ENCODE results near the gene FMNL2. TPM values are rescaled to one million over a fixed set of nuclear protein-coding genes. Genes with fewer than 3 reads are reported as not detected.

Gene FMNL2
- polyA plus RNA-seq, 1 donor from 2014 or later: 86.5 TPM

DNA sequence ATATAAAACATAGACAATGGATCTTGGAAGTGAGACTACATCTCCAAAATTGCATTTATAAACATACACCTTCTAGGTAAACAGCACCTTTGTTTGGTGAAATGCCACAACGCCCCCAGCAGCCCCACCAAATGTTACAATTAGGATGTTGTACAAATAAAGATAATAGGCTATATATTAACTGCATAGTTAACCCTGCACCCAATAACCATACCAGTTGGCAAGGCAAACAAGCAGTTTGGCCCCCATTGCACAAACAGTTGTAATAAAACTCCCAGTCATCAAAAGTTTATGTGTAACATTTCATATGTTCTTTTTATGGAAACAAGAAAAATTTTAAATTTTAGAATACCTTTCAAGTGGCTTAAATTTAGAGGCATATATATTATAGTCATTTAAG, 315.0 kb downstream of the FMNL2 start:
- no peaks in the 10 kb centered on the region for H3K27me3 ChIP-seq (ENCODE audit: insufficient read depth, low read depth, low read length)
- H3K9me2 ChIP-seq (ENCODE audit: insufficient read depth, low read length): no peaks in the 10 kb centered on the region
- H3K4me3 ChIP-seq (ENCODE audit: low read length): no peak overlapping the region
- peaks cover 4% of the 10 kb centered on the region for H3K36me3 ChIP-seq (ENCODE audit: insufficient read depth, low read length)
- no peak for TF ChIP-seq RAD21 (conservative IDR thresholded peaks at IDR 0.05)
- H3K27ac ChIP-seq (ENCODE audit: low read length): no peak overlapping the region
- H4K20me1 ChIP-seq (ENCODE audit: insufficient read depth): no peaks in the 10 kb centered on the region
- no peak overlapping the region for H3K9ac ChIP-seq (ENCODE audit: low read length)
- H3K4me2 ChIP-seq (ENCODE audit: low read length): no peak overlapping the region
- H2AFZ ChIP-seq (ENCODE audit: low read depth, low read length): no peak overlapping the region
- no peaks in the 10 kb centered on the region for H3F3A ChIP-seq (ENCODE audit: insufficient read depth, low read length, poor library complexity, severe bottlenecking)
- H3K9me3 ChIP-seq (ENCODE audit: low read length): no peaks in the 10 kb centered on the region
- H3K79me2 ChIP-seq (replicated peaks; ENCODE audit: insufficient read depth, low read length): no peaks in the 10 kb centered on the region

DNA sequence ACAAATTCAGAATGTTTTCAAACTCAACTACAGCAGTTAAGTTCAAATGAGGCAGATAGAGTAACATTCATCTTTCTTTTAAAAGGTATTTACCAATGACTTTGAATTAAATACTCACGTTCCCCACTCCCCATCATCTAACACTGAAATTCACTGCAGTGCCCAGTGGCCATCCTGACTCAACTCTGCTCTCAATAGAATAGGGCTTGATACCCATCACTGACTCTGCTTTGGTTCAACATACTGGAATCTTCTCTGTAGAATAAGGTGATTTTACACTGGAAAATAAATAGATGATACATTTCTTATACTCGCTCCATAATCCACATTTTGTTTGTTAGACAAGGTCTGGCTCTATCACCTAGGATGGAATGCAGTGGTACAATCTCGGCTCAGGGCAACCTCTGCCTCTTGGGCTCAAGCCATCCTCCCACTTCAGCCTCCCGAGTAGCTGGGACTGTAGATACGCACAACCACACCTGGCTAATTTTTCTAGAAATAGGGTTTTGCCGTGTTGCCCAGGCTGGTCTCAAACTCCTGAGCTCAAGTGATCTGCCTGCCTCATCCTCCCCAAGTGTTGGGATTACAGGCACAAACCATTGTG, 315.9 kb downstream of the FMNL2 start:
- Histone ChIP-seq H3K4me2 (ENCODE audit: low read length) (no peak overlapping the region), H3K9ac (ENCODE audit: low read length) (no peak overlapping the region), H4K20me1 (ENCODE audit: insufficient read depth) (no peaks in the 10 kb centered on the region), H3K9me2 (ENCODE audit: insufficient read depth, low read length) (no peaks in the 10 kb centered on the region), H3K27me3 (ENCODE audit: insufficient read depth, low read depth, low read length) (no peaks in the 10 kb centered on the region), H3K27ac (ENCODE audit: low read length) (no peak overlapping the region), H3K9me3 (ENCODE audit: low read length) (no peaks in the 10 kb centered on the region), H3F3A (ENCODE audit: insufficient read depth, low read length, poor library complexity, severe bottlenecking) (no peaks in the 10 kb centered on the region), H3K36me3 (ENCODE audit: insufficient read depth, low read length) (peaks cover 8% of the 10 kb centered on the region), H3K79me2 (replicated peaks; ENCODE audit: insufficient read depth, low read length) (no peaks in the 10 kb centered on the region), H3K4me3 (ENCODE audit: low read length) (no peak overlapping the region), H2AFZ (ENCODE audit: low read depth, low read length) (no peak overlapping the region)
- TF ChIP-seq MXI1 (conservative IDR thresholded peaks at IDR 0.05; ENCODE audit: poor library complexity, severe bottlenecking) (no peak), EP300 (conservative IDR thresholded peaks at IDR 0.05; ENCODE audit: poor library complexity, severe bottlenecking) (no peak), EZH2 (IDR thresholded peaks at IDR 0.05; ENCODE audit: borderline replicate concordance, insufficient read depth, low read length, poor library complexity, severe bottlenecking) (no peak), POLR2AphosphoS5 (IDR thresholded peaks at IDR 0.05) (no peak), SMC3 (conservative IDR thresholded peaks at IDR 0.05; ENCODE audit: poor library complexity) (no peak), TAF1 (IDR thresholded peaks at IDR 0.05; ENCODE audit: low read depth) (no peak), RAD21 (conservative IDR thresholded peaks at IDR 0.05) (no peak)
- TF ChIP-seq, protein P1, sequence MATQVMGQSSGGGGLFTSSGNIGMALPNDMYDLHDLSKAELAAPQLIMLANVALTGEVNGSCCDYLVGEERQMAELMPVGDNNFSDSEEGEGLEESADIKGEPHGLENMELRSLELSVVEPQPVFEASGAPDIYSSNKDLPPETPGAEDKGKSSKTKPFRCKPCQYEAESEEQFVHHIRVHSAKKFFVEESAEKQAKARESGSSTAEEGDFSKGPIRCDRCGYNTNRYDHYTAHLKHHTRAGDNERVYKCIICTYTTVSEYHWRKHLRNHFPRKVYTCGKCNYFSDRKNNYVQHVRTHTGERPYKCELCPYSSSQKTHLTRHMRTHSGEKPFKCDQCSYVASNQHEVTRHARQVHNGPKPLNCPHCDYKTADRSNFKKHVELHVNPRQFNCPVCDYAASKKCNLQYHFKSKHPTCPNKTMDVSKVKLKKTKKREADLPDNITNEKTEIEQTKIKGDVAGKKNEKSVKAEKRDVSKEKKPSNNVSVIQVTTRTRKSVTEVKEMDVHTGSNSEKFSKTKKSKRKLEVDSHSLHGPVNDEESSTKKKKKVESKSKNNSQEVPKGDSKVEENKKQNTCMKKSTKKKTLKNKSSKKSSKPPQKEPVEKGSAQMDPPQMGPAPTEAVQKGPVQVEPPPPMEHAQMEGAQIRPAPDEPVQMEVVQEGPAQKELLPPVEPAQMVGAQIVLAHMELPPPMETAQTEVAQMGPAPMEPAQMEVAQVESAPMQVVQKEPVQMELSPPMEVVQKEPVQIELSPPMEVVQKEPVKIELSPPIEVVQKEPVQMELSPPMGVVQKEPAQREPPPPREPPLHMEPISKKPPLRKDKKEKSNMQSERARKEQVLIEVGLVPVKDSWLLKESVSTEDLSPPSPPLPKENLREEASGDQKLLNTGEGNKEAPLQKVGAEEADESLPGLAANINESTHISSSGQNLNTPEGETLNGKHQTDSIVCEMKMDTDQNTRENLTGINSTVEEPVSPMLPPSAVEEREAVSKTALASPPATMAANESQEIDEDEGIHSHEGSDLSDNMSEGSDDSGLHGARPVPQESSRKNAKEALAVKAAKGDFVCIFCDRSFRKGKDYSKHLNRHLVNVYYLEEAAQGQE (IDR thresholded peaks at IDR 0.05; ENCODE audit: borderline replicate concordance): no peak
- TF ChIP-seq, protein P2, sequence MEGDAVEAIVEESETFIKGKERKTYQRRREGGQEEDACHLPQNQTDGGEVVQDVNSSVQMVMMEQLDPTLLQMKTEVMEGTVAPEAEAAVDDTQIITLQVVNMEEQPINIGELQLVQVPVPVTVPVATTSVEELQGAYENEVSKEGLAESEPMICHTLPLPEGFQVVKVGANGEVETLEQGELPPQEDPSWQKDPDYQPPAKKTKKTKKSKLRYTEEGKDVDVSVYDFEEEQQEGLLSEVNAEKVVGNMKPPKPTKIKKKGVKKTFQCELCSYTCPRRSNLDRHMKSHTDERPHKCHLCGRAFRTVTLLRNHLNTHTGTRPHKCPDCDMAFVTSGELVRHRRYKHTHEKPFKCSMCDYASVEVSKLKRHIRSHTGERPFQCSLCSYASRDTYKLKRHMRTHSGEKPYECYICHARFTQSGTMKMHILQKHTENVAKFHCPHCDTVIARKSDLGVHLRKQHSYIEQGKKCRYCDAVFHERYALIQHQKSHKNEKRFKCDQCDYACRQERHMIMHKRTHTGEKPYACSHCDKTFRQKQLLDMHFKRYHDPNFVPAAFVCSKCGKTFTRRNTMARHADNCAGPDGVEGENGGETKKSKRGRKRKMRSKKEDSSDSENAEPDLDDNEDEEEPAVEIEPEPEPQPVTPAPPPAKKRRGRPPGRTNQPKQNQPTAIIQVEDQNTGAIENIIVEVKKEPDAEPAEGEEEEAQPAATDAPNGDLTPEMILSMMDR (IDR thresholded peaks at IDR 0.05; ENCODE audit: poor library complexity, severe bottlenecking): no peak
